Measurements from ENCODE around the gene MEA1. TPM values are rescaled to one million over a fixed set of nuclear protein-coding genes. Genes with fewer than 3 reads are reported as not detected.

Gene MEA1
- total and polyA plus RNA-seq, 7 donors = 20.3 to 95.2 (median 27.5) TPM

DNA sequence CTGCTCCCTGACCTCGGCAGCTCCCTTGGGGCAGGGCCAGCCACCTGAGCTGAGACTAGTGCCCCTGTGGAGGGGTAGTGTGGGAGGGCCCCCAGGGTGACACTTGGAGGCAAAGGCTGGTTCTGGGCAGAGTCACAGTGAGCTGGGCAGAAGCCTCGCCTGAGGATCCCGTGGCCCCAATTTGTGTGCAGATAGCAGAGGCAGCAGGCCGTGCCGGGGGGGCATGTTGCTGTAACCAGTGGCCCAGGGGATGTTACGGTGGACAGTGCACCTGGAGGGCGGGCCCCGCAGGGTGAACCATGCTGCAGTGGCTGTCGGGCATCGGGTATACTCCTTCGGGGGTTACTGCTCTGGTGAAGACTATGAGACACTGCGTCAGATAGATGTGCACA, 3.2 kb upstream of the MEA1 start:
- Histone ChIP-seq H3K4me1 (peaks cover 74% of the 10 kb centered on the region), H3K27ac (peak overlapping the region; percentile 87), H3K27me3 (ENCODE audit: insufficient read depth in 3 of 3, low read length in 2 of 3) (no peaks in the 10 kb centered on the region), H3K9me3 (no peaks in the 10 kb centered on the region), H3K4me3 (peak overlapping the region; percentile 77), H3K36me3 (ENCODE audit: insufficient read depth in 1 of 2, low read depth in 1 of 2) (peaks cover 0 to 36% of the 10 kb centered on the region in 2 donors)
- WGBS, 3 donors = 30 to 46% (median 37%) methylated on average over 12 of the region's 12 CpGs
- intact Hi-C loops (cut with DNase I) = loop anchor here (2.0 to 5.0 kb wide), 2 partner anchors 35 to 36 kb away; partner anchors contain the start of gene CUL7 (in 2 of the 2)
- peak in 2 of 4 donors; percentile 3 to 9 for ATAC-seq
- TF ChIP-seq, protein P1, sequence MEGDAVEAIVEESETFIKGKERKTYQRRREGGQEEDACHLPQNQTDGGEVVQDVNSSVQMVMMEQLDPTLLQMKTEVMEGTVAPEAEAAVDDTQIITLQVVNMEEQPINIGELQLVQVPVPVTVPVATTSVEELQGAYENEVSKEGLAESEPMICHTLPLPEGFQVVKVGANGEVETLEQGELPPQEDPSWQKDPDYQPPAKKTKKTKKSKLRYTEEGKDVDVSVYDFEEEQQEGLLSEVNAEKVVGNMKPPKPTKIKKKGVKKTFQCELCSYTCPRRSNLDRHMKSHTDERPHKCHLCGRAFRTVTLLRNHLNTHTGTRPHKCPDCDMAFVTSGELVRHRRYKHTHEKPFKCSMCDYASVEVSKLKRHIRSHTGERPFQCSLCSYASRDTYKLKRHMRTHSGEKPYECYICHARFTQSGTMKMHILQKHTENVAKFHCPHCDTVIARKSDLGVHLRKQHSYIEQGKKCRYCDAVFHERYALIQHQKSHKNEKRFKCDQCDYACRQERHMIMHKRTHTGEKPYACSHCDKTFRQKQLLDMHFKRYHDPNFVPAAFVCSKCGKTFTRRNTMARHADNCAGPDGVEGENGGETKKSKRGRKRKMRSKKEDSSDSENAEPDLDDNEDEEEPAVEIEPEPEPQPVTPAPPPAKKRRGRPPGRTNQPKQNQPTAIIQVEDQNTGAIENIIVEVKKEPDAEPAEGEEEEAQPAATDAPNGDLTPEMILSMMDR (IDR thresholded peaks at IDR 0.05) = no peak
- peak; percentile 33 to 62 for DNase-seq

DNA sequence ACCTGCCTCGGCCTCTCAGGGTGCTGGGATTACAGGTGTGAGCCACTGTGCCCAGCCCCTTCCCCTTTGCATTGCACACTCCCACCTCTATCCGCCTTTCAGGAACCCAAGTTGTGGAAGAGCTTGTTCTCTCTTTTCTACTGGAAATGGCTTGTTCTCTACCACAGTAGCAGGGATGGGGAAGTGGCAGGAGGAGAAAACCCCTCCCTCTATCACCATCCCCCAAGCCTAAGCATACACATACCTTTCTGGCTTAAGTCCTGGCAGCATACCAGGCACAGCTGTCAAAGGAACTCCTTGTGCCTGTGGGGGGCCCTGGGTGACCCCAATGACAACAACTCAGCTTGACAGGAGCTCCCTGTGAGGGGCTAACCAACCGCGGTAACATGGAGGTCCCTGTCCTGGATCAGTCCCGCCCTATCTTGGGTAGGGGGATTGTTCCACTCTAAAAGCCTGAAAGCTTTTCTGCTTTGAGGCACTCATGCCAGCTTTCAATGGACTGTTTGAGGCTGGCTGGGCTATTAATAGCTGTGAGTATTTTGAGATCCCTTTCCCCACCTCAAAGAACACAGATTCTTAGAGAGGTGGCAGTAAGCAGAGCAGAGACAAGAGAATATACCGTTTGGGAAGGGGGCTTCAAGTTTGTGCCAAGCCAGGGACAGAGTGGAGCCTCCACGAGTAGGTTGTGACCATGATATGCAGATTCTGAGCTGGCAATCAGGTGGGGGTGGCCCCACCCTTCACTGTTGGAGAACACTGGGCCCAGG, 2.6 kb upstream of the MEA1 start:
- no peaks in the 10 kb centered on the region for H3K9me3 ChIP-seq
- intact Hi-C loops (cut with DNase I) = loop anchor here (2.0 to 5.0 kb wide), 2 partner anchors 36 kb away; partner anchors contain the start of gene CUL7 (in 2 of the 2)
- no peaks in the 10 kb centered on the region for H3K27me3 ChIP-seq (ENCODE audit: insufficient read depth in 3 of 3, low read length in 2 of 3)
- H3K27ac ChIP-seq = peak overlapping the region; percentile 87
- TF ChIP-seq, protein P1 (IDR thresholded peaks at IDR 0.05) = no peak
- peak; percentile 15 to 61 (median 40) for ATAC-seq
- peak in 1 of 2 donors; percentile 69 for DNase-seq
- peaks cover under 1 to 42% of the 10 kb centered on the region in 2 donors for H3K36me3 ChIP-seq (ENCODE audit: insufficient read depth in 1 of 2, low read depth in 1 of 2)
- WGBS, 3 donors = 24 to 46% (median 33%) methylated on average over 7 of the region's 7 CpGs
- peak overlapping the region; percentile 77 for H3K4me3 ChIP-seq
- H3K4me1 ChIP-seq = peaks cover 74% of the 10 kb centered on the region

DNA sequence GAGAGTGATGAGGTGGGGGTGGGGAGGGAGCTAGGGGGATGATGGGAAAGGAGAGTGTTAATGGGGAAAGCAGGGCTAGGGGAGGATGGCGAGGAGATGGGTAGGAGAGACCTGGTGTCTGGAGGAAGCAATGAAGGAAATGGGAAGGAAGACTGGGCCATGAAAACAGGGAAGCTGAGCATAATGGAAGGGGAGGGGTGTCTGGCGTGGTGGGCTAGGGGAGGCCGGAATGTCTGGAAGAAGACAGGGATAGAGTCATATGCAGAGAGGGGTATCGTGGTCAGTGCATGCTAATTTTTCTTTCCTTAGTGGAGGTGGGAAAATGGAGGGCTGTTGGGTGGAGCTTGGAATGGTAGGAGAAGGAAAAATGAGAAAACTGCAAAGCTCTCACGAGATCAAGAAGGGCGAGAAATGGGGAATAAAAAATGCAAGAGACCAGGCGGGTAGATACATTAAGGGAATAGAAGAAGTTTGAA, 726 bp upstream of the MEA1 start:
- WGBS, 3 donors = 0 to 1% (median 1%) methylated on average over 7 of the region's 7 CpGs
- intact Hi-C loops (cut with DNase I) = no loop called here

DNA sequence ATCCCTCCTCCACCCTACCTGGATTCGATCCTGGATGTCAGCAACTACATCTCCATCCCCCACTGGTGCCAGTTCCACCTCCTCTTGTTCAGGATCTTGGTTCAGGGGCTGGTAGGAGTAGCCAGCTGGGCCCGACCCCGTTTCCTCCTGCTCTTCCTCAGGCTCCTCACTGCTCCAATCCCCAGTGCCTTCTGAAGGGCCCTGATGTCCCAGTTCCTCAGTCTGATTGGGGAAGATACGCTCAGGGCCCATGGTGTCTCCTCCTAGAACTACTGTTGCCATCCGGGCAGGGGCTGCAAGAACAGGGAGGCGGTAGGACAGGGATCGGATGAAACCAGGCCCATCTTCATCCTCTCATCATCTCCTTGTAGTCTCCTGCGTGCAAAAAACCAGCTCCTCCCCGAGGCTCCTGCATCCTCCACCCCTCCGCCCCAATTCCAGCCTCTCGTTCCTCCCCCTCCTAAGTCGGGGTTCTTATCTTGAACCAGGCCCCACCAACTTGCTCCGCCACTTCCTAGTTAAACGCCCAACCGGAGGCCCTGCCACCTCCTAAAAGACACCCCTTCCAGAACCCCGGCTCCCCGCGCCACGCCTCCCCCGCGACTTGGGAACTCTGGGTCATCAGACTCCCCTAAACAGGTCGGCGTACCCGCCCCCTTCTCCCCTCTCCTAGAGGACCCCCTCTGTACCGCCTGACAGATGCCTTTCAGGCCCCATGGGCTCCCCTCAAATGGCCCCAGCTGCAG, 476 bp downstream of the MEA1 start:
- ATAC-seq (no peak), DNase-seq (no peak)
- Histone ChIP-seq H3K4me3 (peak overlapping the region; percentile 77), H3K9me3 (no peaks in the 10 kb centered on the region), H3K36me3 (ENCODE audit: insufficient read depth in 1 of 2, low read depth in 1 of 2) (peaks cover 6 to 51% of the 10 kb centered on the region in 2 donors), H3K27me3 (ENCODE audit: insufficient read depth in 3 of 3, low read length in 2 of 3) (no peaks in the 10 kb centered on the region), H3K4me1 (peaks cover 47% of the 10 kb centered on the region), H3K27ac (peak overlapping the region; percentile 87)
- TF ChIP-seq, protein P1 (IDR thresholded peaks at IDR 0.05) = no peak
- intact Hi-C loops (cut with DNase I) = loop anchor here in 1 of 2 donors (2.0 kb wide), 1 partner anchor 48 kb away; no protein-coding TSS in a partner anchor
- WGBS, 3 donors = 3 to 6% (median 4%) methylated on average over 25 of the region's 25 CpGs

More for the DNA sequence above, 726 bp upstream of the MEA1 start:
- Histone ChIP-seq H3K27ac (peak overlapping the region; percentile 87), H3K4me1 (peaks cover 57% of the 10 kb centered on the region), H3K27me3 (ENCODE audit: insufficient read depth in 3 of 3, low read length in 2 of 3) (no peaks in the 10 kb centered on the region), H3K9me3 (no peaks in the 10 kb centered on the region), H3K4me3 (peak overlapping the region; percentile 77), H3K36me3 (ENCODE audit: insufficient read depth in 1 of 2, low read depth in 1 of 2) (peaks cover 4 to 50% of the 10 kb centered on the region in 2 donors)
- ATAC-seq (no peak), DNase-seq (no peak)
- TF ChIP-seq, protein P1 (IDR thresholded peaks at IDR 0.05) = no peak

All from psoas muscle (tissue), 8 donors.